Activated B cell treated with CpG ODN at 0.5 μM for 24 hours (primary cell): ENCODE results near the gene MYOF. TPM values are rescaled to one million over a fixed set of nuclear protein-coding genes. Genes with fewer than 3 reads are reported as not detected.
"Not testable (repeated sequence)": the region's sequence is repeated elsewhere in the genome, so short reads cannot be mapped to it uniquely, and the experiment has no call there.

Source experiments
- ATAC-seq: fragments of 200-7000 bp; cut with Tn5 transposase; one replicate; pipeline ENCODE4 v1.10.0; 2021; ENCODE audit warnings: low read depth, mild to moderate bottlenecking, moderate library complexity
- CTCF ChIA-PET: fragments of 350-600 bp; sonication (Branson Sonifier 250); formaldehyde crosslinking; loops from one replicate; lab custom pipeline; 2021; ENCODE audit warnings: antibody characterized with exemption; lab: Charles Lee
- POLR2A ChIA-PET: fragments of 350-600 bp; sonication (Branson Sonifier 250); formaldehyde crosslinking; loops from one replicate; lab custom pipeline; 2021; ENCODE audit warnings: antibody characterized with exemption; lab: Charles Lee
- DNase-seq: peaks from one replicate; pipeline ENCODE4 v3.0.0; 2022
- H3K27ac Mint-ChIP-seq: one replicate; pipeline ENCODE4 v1.8.0; 2020; ENCODE audit warnings: mixed read lengths
- H3K27me3 Mint-ChIP-seq: one replicate; pipeline ENCODE4 v1.8.0; 2021; ENCODE audit warnings: mixed read lengths
- H3K36me3 Mint-ChIP-seq: one replicate; pipeline ENCODE4 v1.8.0; 2021; ENCODE audit warnings: low read depth, mixed read lengths
- H3K4me1 Mint-ChIP-seq: one replicate; pipeline ENCODE4 v1.8.0; 2021; ENCODE audit warnings: mixed read lengths
- H3K4me3 Mint-ChIP-seq: one replicate; pipeline ENCODE4 v1.8.0; 2020; ENCODE audit warnings: mild to moderate bottlenecking, mixed read lengths
- H3K9me3 Mint-ChIP-seq: one replicate; pipeline ENCODE4 v1.8.0; 2020; ENCODE audit warnings: mixed read lengths
- intact Hi-C: fragments of 100-400 bp; cut with micrococcal nuclease; formaldehyde crosslinking; loops from one replicate; pipeline ENCODE4 v1.15.1; 2024
- total RNA-seq: library from RNA; stranded (reverse); gene quantifications from 2 replicates; pipeline ENCODE4 v1.2.3, GENCODE V29; 2022
- TF ChIP-seq, protein P1 (sequence below): fragments of 200-600 bp; IDR thresholded peaks from one replicate; pipeline ENCODE4 v1.8.0; 2022; ENCODE audit warnings: antibody characterized with exemption, mild to moderate bottlenecking

The MYOF gene
- total RNA-seq, 1 donor from 2014 or later, result 0.09 TPM

DNA sequence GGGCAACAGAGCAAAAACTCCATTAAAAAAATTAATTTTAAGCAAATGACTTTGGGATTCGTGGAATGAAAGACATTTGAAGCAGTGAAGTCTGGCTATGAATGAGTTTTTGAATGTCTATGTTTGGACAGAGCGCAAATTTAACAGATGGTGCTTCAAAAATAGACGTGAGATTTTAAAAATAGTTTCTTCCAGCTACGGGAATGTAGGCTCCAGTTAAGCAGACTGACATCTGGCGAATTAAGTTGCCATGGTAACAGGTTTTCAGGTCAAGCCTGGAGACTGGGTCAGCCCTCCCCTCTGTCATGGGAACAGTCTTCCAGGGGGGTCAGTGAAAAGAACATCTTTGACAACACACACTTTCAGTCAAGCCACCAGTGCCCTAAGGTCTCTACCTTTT lies 62.0 kb downstream of the MYOF start:
- intact Hi-C loops, result no loop called here
- H3K27me3 Mint-ChIP-seq, result no peaks in the 10 kb centered on the region
- no peaks in the 10 kb centered on the region for H3K36me3 Mint-ChIP-seq
- ATAC-seq, result no peak
- DNase-seq, result no peak
- CTCF ChIA-PET, result no interaction called here
- H3K4me1 Mint-ChIP-seq, result no peaks in the 10 kb centered on the region
- no peaks in the 10 kb centered on the region for H3K9me3 Mint-ChIP-seq
- H3K4me3 Mint-ChIP-seq, result no peak overlapping the region
- TF ChIP-seq, protein P1, sequence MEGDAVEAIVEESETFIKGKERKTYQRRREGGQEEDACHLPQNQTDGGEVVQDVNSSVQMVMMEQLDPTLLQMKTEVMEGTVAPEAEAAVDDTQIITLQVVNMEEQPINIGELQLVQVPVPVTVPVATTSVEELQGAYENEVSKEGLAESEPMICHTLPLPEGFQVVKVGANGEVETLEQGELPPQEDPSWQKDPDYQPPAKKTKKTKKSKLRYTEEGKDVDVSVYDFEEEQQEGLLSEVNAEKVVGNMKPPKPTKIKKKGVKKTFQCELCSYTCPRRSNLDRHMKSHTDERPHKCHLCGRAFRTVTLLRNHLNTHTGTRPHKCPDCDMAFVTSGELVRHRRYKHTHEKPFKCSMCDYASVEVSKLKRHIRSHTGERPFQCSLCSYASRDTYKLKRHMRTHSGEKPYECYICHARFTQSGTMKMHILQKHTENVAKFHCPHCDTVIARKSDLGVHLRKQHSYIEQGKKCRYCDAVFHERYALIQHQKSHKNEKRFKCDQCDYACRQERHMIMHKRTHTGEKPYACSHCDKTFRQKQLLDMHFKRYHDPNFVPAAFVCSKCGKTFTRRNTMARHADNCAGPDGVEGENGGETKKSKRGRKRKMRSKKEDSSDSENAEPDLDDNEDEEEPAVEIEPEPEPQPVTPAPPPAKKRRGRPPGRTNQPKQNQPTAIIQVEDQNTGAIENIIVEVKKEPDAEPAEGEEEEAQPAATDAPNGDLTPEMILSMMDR, result no peak
- no peak overlapping the region for H3K27ac Mint-ChIP-seq
- POLR2A ChIA-PET, result no interaction called here

DNA sequence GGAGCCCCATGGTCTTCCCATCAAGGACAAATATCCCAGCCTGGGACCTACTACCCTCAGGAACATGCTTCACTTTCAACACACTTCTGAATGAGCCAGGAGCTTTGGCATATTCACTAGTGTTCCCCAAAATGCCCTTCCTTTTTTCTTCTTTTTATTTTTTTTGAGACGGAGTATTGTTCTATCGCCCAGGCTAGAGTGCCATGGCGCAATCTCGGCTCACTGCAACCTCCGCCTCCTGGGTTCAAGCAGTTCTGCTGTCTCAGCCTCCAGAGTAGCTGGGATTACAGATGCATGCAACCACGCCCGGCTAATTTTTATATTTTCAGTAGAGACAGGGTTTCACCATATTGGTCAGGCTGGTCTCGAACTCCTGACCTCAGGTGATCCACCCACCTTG lies 63.1 kb downstream of the MYOF start:
- ATAC-seq, H3K9me3 Mint-ChIP-seq, CTCF ChIA-PET, intact Hi-C loops, H3K4me3 Mint-ChIP-seq, H3K27me3 Mint-ChIP-seq, H3K27ac Mint-ChIP-seq, DNase-seq, H3K4me1 Mint-ChIP-seq, H3K36me3 Mint-ChIP-seq: not testable (repeated sequence)
- POLR2A ChIA-PET, result interaction anchor here (0.6 kb wide), 1 partner anchor 12 kb away, joined by 3 read pairs; no protein-coding TSS in a partner anchor

DNA sequence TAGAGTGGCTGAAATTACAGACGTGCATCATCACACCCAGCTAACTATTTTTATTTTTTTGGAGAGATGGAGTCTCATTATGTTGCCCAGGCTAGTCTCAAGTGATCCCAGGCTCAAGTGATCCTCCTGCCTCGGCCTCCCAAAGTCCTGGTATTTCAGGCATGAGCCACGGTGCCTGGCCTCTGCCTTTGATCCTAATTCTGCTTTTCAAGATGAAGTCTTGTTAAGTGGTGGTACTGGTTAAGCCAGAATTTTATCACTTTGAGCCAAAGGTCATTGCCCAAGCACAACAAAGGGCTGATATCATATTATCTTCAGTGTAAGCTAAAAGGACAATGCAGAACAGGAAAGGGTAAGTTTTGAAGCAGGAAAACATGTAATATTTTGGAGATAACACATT lies 64.2 kb downstream of the MYOF start:
- no peak for DNase-seq
- ChIA-PET POLR2A (no interaction called here), CTCF (interaction anchor here (0.6 kb wide), 1 partner anchor 94 kb away, joined by 3 read pairs; no protein-coding TSS in a partner anchor)
- TF ChIP-seq, protein P1, result no peak
- no peaks in the 10 kb centered on the region for H3K9me3 Mint-ChIP-seq
- no peaks in the 10 kb centered on the region for H3K36me3 Mint-ChIP-seq
- no peaks in the 10 kb centered on the region for H3K27me3 Mint-ChIP-seq
- no peak overlapping the region for H3K4me3 Mint-ChIP-seq
- intact Hi-C loops, result no loop called here
- peaks cover 7% of the 10 kb centered on the region for H3K4me1 Mint-ChIP-seq
- ATAC-seq, result no peak
- H3K27ac Mint-ChIP-seq, result no peak overlapping the region

DNA sequence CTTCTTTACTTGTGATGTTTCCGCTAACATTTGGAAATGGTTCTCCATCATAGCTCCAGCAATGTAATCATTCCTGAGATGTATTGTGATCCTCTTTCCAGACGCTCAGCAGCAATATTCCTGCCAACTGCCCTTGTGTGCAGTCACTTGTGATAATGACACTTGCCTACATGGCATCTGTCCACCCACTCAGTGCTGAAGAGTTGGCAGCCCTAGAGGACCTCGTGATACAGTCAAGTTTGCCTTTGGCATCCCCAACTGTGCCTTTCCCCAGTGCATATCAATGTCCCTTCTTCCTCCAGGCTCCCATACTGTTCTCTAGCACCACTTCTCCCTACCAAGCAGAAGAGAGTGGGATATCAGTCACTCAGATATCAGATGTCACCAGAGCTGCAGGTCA lies 64.9 kb downstream of the MYOF start:
- Mint-ChIP-seq H3K4me3 (no peak overlapping the region), H3K27me3 (no peaks in the 10 kb centered on the region), H3K36me3 (no peaks in the 10 kb centered on the region), H3K4me1 (peaks cover 13% of the 10 kb centered on the region), H3K27ac (no peak overlapping the region), H3K9me3 (no peaks in the 10 kb centered on the region)
- DNase-seq (no peak), ATAC-seq (no peak)
- CTCF ChIA-PET, result interaction anchor here (0.6 to 1.7 kb wide), 2 partner anchors 41 to 95 kb away, joined by 3 to 6 read pairs; no protein-coding TSS in a partner anchor
- TF ChIP-seq, protein P1, result no peak
- POLR2A ChIA-PET, result no interaction called here
- intact Hi-C loops, result no loop called here

DNA sequence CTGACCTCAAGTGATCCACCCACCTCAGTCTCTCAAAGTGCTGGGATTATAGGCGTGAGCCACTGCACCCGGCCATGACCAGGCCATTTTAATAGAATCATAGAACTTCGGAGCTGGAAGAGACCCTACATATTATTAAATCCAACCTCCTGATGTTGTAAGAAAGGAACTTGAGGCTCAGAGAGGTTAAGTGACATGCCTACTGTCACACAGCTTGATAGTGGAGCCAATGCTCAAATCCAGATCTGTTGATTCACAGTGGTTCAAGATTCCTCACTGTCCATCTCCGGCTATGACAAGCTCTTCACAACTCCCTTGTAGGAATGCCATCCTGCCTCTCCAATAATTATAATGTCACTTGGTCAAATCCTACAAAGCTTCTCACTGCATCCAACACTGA lies 65.3 kb downstream of the MYOF start:
- H3K36me3 Mint-ChIP-seq, result no peaks in the 10 kb centered on the region
- intact Hi-C loops, result no loop called here
- ChIA-PET CTCF (interaction anchor here (1.7 kb wide), 1 partner anchor 40 kb away, joined by 6 read pairs; no protein-coding TSS in a partner anchor), POLR2A (no interaction called here)
- DNase-seq (no peak), ATAC-seq (no peak)
- H3K4me1 Mint-ChIP-seq, result peaks cover 15% of the 10 kb centered on the region
- H3K4me3 Mint-ChIP-seq, result no peak overlapping the region
- no peaks in the 10 kb centered on the region for H3K9me3 Mint-ChIP-seq
- H3K27me3 Mint-ChIP-seq, result no peaks in the 10 kb centered on the region
- TF ChIP-seq, protein P1, result no peak
- H3K27ac Mint-ChIP-seq, result no peak overlapping the region

DNA sequence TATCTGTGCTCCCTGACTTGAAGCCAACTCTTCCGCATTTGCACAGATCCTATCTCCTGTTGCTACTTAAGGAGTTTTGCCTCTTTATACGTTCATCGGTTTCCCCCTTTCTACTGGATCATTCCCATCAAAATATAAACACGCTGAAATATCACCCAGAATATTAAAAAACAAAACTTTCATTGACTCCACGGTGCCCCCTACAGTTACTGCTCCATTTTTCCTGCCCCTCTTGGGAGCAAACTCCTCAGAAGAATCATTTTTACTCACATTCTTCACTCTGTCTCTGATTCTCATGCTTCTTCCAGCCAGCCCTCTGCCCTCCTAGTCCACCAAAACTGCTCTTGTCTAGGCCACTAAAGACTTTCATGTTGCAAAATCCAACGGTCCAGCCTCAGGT lies 66.4 kb downstream of the MYOF start:
- DNase-seq (no peak), ATAC-seq (no peak)
- intact Hi-C loops, result no loop called here
- Mint-ChIP-seq H3K4me1 (peaks cover 17% of the 10 kb centered on the region), H3K27ac (no peak overlapping the region), H3K36me3 (no peaks in the 10 kb centered on the region), H3K4me3 (no peak overlapping the region), H3K9me3 (no peaks in the 10 kb centered on the region), H3K27me3 (no peaks in the 10 kb centered on the region)
- TF ChIP-seq, protein P1, result no peak
- POLR2A ChIA-PET, result no interaction called here
- CTCF ChIA-PET, result interaction anchor here (1.7 kb wide), 1 partner anchor 39 kb away, joined by 6 read pairs; no protein-coding TSS in a partner anchor
